Spleen (tissue), 7 donors: ENCODE data around the gene NFIL3.

ENCODE experiments used
- CTCF ChIP-seq, 11 experiments: fragments of 200-600 bp in 7 of 11; fragments of 450-650 bp in 4 of 11; sonication (generic) in 4 of 11; IDR thresholded peaks in 8 of 11; conservative IDR thresholded peaks in 3 of 11; 1 replicate in 7 of 11; 2 replicates in 4 of 11; pipeline versions ENCODE4 v1.4.0 to v1.8.0; 2016 to 2021; ENCODE audit warnings: antibody characterized with exemption in 11 of 11, inconsistent platforms in 4 of 11, mild to moderate bottlenecking in 1 of 11
- POLR2AphosphoS5 ChIP-seq, 3 donors: sonication (generic); formaldehyde crosslinking; IDR thresholded peaks; one replicate each; pipeline ENCODE4 v1.5.1; 2017; ENCODE audit warnings: antibody characterized with exemption in 3 of 3
- donor health status: DM: no; HTN: no; CAD: no; lungs with moderate emphysema.
- donor health status: DM: no; HTN: no; CAD: no.
- donor health status: DM: no; HTN: no; CAD: no.

- TF ChIP-seq CTCF (IDR thresholded peaks at IDR 0.05 in 8 of 11, conservative IDR thresholded peaks at IDR 0.05 in 3 of 11) (no peak), POLR2AphosphoS5 (IDR thresholded peaks at IDR 0.05) (no peak)
Measured at GRCh38 chr9:91391818-91392217, 31.8 kb downstream of the NFIL3 start.
